ENCODE data around the gene USP21. TPM values are rescaled to one million over a fixed set of nuclear protein-coding genes. Genes with fewer than 3 reads are reported as not detected.

Gene USP21
- total RNA-seq, 1 experiment from 2014 or later: 24.6 TPM

DNA sequence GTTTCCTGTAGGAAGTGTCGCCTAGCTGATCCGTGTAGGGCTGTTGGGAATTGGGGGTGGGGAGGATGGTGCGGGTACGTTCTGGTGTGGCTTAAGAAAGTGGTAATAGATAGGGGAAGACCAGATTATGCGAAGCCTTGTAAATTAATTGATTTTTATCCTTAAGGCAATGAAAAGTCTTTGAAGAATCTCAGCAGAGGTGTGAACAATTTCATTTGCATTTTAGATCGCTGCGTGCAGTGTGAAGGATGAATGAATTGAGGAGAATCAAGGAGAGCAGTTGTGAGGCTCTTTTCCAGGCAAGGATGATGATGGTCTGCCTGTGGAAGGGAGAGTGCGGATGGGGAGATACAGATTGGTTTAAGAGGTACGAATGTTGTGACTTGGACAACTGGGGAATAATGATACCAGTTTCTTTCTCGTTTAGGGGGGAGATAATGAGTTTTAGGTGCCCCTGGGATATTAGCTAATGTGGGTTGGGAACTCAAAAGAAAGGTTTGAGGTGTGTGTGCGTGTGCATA, 26.0 kb upstream of the USP21 start:
- no peak for DNase-seq (ENCODE audit: low spot score)

DNA sequence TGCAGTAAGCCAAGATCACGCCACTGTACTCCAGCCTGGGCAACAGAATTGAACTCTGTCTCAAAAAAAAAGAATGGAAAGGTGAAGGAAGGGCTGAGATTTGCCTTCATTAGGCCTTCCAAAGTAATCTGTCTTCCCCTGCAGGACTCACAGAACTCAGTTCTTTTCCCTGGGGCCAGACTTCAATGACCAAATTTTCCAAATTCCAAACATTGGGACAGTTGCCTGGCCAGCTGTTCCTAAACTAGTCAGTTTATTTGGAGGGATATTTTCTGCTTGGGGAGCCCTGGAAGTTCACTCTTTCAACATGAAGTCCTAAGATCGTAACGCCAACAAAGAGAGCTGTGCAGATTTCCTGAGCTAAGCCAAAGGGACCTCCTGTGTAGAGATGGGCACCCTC, 21.4 kb upstream of the USP21 start:
- no peak for DNase-seq (ENCODE audit: low spot score)

DNA sequence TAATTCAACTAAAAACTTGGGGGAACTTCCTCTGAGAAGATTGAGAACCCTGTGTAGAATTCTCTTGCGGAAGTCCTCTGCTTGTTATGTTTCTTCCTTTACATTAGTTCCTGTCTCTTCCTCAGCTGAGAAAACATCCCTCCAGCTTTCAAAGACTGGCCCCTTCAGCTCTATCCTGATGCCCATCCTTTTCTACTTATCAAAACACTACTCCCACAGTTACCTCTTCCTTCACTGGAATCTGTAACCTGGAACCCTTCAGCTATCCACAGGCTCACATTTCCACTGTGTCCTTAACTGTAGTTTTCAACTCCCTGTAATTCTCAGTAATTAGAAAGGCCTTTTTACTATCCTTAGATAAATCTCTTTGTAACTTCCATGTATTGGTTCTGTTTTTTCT, 20.9 kb upstream of the USP21 start:
- DNase-seq (ENCODE audit: low spot score): no peak

DNA sequence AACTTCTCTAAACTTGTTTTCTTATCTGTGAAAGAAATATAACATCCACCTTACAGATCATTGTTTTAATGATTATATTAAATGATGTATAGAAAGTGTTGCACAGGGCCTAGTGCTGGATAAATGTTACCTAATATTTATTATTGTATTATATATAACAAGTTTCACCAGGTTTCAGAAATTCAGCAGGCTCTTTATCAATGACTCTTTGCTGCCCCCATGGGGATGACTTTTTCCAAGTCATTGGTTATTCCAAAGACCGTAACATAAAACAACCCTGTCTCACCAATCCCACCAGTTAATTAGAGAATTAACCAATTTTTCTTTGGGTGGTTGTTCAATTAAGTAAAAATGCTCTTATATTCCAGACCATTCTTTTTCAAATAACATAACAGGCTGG, 19.5 kb upstream of the USP21 start:
- DNase-seq (ENCODE audit: low spot score): peak; percentile 77

DNA sequence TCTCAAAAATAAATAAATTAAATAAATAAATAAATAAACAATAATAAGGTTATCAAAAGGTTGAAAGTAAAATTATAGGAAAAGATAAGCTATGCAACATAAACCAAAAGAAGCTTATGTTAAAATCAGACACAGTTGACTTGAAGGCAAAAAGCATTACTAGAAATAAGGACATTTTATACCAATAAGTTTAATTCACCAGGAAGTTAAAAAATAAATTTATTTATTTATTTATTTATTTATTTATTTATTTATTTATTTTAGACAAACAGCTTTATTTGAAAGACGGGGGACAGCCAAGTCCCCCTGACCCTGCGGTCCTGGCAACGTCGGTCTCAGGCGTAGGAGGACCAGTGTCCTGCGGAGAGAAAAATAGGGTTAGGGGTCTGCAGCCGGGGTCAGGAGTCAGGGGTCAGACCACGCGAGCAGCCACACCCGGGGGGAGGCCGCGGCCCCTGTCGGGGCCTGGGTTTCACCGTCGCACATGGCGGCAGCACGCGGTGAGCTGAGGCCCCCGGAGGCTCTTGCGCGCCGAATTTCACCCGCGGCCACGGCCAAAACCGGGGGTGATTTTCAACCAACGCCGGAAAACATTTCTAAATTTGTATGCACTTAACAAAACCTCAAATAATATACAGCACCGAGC, 18.4 kb upstream of the USP21 start:
- DNase-seq (ENCODE audit: low spot score): no peak

DNA sequence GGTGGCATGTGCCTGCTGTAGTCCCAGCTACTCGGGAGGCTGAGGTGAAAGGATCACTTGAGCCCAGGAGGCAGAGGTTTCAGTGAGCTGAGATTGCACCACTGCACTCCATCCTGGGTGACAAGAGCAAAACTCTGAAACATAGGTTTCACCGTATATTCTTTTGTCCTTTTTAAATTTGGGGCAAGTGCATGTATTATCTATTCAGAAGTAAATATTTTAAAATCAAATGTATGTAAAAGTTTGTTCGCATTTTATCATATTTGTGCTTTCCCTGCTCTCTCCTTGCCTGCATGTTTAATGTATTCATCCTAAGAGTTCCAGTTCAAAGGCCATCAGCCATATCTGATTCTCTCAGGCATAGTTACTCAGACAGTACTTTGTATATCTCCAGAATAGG, 13.5 kb upstream of the USP21 start:
- DNase-seq (ENCODE audit: low spot score): no peak

DNA sequence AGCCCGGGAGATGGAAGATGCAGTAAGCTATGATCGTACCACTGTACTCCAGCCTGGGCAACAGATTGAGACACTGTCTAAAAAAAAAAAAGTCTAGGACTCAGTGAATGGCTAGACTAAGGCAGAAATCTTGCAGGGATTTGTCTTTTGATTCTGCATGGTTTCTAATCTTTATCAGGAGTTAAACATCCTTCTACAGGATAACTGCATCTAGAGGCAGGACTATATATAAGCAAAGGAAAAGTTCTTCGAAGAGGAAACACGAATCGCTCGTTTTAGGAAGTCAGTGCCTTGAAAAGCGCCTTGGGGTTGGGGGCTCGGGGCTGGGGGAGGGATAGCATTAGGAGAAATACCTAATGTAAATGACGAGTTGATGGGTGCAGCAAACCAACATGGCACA, 6.1 kb upstream of the USP21 start:
- DNase-seq (ENCODE audit: low spot score): no peak

DNA sequence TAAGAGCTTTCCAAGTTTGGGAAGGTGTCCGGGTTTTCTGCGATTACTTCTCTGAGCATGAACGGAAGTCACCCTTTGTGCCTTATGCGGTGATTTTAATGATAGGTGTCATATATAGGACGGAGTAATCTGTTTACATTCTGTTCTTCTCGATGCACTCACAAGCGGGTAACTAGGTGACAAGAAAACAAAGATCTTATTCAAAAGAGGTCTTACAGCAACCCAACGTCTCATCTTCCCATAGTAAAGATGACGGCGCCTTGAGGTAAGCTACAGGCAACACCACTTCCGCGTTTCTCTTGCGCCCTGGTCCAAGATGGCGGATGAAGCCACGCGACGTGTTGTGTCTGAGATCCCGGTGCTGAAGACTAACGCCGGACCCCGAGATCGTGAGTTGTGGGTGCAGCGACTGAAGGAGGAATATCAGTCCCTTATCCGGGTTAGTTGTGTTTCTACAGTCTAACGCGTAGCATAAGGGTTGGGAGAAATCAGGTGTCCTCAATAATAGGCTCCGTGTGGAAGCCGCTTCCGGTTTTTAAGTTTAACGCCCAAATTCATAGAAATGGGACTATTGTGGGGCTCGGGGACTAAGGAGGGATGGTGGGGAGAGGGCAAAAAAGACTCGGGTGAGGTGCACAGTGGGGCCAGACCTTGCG, 5.5 kb upstream of the USP21 start, which contains the start of gene UFC1:
Gene UFC1 (plus strand): TSS at position 297 of the 656 bp plus-strand sequence. CDS start 20 bp downstream, at position 317.
- peak; percentile 92 for DNase-seq (ENCODE audit: low spot score)

DNA sequence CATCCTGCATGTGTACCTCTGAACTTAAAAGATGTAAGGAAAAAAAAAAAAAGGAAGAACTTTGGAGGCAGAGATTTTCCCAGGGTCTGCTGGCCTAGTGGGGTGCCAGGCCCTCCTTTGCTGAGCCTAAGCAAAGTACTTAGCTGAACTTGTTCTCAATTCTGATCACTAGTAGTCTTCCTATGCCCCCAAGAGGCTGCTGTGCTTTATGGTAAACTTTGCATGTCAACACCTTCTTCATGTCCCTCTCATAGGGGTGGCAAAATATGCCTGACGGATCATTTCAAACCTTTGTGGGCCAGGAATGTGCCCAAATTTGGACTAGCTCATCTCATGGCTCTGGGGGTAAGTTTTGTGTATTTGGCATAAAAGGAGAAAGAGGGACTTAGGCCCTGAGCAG, 1.4 kb upstream of the USP21 start:
- DNase-seq (ENCODE audit: low spot score): no peak

DNA sequence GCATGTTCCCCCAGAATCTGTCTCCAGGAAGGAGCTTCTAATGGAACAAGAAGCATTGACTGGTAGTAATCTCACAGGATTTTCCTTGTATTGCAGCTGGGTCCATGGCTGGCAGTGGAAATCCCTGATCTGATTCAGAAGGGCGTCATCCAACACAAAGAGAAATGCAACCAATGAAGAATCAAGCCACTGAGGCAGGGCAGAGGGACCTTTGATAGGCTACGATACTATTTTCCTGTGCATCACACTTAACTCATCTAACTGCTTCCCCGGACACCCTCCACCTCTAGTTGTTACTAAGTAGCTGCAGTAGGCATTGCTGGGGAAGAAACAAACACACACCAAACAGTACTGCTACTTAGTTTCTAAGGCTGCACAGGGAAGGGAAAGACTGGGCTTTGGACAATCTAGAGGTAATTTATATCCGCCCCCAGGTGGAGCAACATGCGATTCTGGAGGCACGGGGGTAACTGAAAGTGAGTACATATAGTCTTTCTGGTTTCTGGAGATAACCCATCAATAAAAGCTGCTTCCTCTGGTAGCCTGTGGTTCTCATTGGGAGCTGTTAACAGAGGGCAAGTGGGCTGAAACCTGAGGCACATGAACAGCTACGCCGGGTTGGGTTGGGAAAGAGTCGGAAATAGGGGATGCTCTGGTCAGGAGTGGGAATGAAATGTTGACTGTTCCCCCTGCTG, 837 bp upstream of the USP21 start:
- no peak for DNase-seq (ENCODE audit: low spot score)

DNA sequence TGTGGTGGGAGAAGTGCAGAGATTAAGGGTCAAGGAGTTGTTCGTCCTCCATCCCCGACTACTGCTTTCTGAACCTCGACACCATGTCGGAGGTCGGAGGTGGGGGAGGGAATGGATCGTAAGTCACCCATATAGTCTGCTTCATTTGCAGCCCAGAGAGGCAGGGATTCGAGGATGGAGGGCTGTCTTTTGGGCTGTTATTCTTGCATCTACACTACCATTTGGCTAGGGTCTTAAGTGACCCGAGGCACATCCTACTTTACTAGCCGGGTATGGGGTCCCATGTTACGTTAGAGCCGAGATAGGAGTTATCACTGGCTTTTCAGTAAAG, 578 bp downstream of the USP21 start:
- peak; percentile 29 for DNase-seq (ENCODE audit: low spot score)

DNA sequence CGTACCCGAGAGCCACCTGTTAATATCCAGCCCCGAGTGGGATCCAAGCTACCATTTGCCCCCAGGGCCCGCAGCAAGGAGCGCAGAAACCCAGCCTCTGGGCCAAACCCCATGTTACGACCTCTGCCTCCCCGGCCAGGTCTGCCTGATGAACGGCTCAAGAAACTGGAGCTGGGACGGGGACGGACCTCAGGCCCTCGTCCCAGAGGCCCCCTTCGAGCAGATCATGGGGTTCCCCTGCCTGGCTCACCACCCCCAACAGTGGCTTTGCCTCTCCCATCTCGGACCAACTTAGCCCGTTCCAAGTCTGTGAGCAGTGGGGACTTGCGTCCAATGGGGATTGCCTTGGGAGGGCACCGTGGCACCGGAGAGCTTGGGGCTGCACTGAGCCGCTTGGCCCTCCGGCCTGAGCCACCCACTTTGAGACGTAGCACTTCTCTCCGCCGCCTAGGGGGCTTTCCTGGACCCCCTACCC, 1.4 kb downstream of the USP21 start:
- DNase-seq (ENCODE audit: low spot score): no peak

DNA sequence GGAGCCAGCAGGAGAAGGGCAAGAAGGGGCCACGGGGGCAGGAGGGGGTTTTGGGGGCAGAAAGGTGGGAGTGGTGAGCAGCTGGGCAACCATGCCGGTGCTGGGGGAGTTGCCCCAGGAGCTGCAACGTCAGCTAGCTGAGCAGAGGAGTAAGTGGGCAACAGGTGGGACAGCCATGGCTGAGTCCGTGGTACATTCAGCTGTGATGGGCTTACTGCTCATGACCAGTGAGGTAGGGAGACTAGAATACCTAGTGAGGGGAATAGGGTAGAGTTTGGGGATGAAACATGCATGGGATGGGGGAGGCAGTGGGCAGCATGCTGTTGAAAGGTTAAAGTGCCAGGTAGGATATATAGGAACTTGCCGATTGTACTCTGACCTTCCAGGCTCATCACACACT, 2.4 kb downstream of the USP21 start:
- DNase-seq (ENCODE audit: low spot score): no peak

DNA sequence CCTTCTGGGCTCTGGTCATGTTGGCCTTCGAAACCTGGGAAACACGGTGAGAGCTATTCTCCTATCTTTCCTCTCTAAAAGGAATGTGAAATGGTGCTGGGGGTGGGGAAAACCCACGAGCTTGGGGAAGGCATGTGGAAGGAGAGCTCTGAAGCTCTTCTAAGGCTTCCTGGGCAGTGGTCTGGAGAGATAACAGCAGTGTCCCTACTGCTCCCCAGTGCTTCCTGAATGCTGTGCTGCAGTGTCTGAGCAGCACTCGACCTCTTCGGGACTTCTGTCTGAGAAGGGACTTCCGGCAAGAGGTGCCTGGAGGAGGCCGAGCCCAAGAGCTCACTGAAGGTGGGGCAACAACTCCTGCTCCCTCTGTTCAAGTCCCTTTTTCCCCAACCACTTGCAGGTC, 2.8 kb downstream of the USP21 start:
- no peak for DNase-seq (ENCODE audit: low spot score)

DNA sequence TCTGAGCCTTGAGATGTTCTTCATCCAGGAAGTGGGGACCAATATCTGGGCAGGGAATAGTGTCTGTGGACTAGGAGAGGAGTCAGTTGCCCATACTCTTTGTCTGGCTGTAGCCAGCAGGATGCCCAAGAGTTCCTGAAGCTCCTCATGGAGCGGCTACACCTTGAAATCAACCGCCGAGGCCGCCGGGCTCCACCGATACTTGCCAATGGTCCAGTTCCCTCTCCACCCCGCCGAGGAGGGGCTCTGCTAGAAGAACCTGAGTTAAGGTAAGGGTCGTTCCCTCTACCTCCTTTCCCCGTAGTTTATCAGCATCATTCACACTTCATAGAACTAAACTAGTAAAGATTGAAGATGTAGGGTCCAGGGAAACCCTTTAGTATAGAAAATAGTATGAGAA, 3.5 kb downstream of the USP21 start:
- DNase-seq (ENCODE audit: low spot score): no peak

DNA sequence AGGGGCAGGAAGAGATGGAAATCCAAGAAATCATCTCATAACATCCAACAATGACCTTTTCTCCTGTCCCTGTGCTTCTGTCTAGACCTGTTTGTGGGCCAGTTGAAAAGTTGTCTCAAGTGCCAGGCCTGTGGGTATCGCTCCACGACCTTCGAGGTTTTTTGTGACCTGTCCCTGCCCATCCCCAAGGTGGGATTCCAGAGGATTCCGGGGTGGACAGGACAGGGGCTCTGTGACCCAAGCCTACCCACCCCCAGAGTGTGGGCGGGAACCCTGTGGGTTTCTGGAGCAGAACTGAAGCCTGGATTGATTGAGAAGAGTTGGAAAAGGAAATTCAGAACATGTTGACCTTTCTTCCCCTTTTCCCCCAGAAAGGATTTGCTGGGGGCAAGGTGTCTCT, 4.5 kb downstream of the USP21 start:
- DNase-seq (ENCODE audit: low spot score): no peak

DNA sequence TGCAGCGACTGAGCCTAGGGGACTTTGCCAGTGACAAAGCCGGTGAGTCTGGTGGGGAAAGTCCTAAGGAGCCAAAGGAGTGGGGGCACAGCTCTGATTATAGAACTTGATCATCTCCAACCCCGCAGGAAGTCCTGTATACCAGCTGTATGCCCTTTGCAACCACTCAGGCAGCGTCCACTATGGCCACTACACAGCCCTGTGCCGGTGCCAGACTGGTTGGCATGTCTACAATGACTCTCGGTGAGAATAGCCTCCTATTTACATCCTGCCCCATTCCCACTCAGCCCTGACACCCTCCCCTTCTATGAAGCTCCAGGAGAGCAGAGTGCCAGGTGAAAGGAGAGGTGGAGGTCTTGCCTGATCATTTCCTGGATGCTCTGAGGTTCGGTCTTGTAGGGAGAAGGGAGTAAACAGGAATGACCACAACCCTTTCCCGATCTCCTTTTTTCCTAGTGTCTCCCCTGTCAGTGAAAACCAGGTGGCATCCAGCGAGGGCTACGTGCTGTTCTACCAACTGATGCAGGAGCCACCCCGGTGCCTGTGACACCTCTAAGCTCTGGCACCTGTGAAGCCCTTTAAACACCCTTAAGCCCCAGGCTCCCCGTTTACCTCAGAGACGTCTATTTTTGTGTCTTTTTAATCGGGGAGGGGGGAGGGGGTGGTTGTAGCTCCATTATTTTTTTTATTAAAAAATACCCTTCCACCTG, 5.8 kb downstream of the USP21 start:
- no peak for DNase-seq (ENCODE audit: low spot score)

DNA sequence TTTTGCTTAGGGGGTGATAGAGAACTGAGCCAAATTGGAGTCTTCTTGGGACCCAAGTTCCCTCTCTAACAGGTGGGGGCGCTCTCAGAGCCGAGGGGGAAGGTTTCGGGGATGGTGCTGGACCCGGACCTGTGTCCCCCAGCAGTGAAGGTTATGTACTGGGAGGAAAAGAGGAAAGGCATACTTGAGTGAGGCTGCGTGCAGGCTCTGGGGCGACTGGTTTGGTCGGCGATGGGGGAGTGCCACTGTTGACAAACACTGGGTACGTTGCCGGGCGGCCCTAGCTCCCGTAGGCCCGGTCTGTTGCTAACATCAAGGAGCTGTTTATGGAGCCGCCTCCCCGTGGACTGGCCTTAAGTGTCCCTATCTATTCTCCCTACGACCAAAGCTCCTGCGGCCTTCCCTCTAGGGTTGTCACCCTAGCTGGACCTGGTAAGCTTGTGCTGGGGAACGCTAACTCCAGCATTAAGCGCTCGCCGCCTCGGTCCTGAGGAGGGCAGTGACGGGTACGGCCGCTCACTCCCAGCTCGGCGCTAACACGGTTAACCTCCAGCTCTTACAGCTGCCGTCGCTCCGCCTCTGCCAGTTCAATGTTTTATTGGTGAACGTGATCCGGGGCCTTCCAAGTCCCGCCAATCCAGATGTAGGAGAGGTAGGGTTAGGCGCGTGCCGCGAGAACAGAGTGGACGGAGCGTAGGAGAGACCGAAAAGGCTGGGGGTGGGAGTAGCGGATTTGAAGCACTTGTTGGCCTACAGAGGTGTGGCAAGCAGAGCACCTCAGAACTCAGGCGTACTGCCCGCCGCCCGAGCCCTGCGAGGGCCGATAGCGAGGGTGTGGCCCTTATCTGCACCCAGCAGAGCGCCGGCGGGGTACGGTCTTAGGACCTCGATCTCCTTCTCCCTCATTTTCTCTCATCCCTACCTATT, 6.7 kb downstream of the USP21 start, which contains the start of gene PPOX:
Gene PPOX (plus strand): TSS at position 685 of the 927 bp plus-strand sequence. CDS start 422 bp downstream, outside the sequence.
- peak; percentile 98 for DNase-seq (ENCODE audit: low spot score)

DNA sequence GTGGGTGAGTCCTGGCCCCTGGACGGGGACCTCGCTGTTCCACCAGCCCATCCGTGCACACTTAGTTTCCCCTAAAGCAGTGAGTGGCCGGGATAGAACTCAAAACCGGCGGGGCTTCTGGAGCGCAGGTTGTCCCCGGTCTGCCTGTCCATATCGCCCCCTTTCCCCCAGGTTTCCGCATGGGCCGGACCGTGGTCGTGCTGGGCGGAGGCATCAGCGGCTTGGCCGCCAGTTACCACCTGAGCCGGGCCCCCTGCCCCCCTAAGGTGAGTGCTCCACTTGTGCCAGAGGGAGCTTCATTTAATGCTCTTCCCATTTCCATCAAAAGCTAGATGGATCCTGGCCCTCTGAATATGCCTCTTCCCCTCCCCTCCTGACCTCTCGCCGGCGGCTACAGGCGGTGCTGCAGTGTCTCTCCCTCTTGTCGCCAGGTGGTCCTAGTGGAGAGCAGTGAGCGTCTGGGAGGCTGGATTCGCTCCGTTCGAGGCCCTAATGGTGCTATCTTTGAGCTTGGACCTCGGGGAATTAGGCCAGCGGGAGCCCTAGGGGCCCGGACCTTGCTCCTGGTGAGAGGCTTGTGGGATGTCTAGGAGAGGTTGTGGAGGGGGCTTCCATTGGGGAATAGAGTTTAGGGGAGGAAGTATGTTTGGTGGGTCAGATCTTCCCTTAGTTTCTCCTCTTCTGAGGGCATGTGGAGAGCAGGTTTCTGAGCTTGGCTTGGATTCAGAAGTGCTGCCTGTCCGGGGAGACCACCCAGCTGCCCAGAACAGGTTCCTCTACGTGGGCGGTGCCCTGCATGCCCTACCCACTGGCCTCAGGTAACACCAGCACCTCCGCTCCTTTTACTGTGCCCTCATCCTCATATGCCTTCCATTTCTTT, 7.6 kb downstream of the USP21 start:
- peak; percentile 26 for DNase-seq (ENCODE audit: low spot score)

DNA sequence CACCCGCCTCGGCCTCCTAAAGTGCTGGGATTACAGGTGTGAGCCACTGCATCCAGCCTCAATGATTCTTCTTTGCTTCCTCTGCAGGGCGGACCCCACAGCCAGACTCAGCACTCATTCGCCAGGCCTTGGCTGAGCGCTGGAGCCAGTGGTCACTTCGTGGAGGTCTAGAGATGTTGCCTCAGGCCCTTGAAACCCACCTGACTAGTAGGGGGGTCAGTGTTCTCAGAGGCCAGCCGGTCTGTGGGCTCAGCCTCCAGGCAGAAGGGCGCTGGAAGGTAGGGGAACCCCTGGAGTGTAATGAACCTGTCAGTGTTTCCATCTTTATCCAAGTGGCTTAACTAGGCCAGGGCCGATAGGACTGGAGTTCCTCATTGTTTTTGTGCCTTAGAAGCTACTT, 9.6 kb downstream of the USP21 start:
- DNase-seq (ENCODE audit: low spot score): no peak
